B cell (primary cell): ENCODE data around the gene FANCC. TPM values are rescaled to one million over a fixed set of nuclear protein-coding genes. Genes with fewer than 3 reads are reported as not detected.

Experiments used
- ATAC-seq: fragments of 200-7000 bp; cut with Tn5 transposase; one replicate; pipeline ENCODE4 v1.10.0; 2021; ENCODE audit warnings: low read depth, mild to moderate bottlenecking, moderate number of reproducible peaks, moderate library complexity
- CTCF ChIA-PET: fragments of 350-600 bp; sonication (Branson Sonifier 250); formaldehyde crosslinking; loops from one replicate; lab custom pipeline; 2021; ENCODE audit warnings: antibody characterized with exemption, inconsistent platforms; lab: Charles Lee
- POLR2A ChIA-PET: fragments of 350-600 bp; sonication (Branson Sonifier 250); formaldehyde crosslinking; loops from one replicate; lab custom pipeline; 2021; ENCODE audit warnings: antibody characterized with exemption; lab: Charles Lee
- DNase-seq: peaks from one replicate; pipeline ENCODE4 v3.0.0; 2013
- H2AFZ ChIP-seq: 2 replicates; pipeline ENCODE4 v1.6.1; 2012; ENCODE audit warnings: mild to moderate bottlenecking, low read depth, low read length; ENCODE audit not compliant: insufficient read depth, poor library complexity, severe bottlenecking
- H3K27ac ChIP-seq, 2 donors: 1 replicate in 1 of 2; 2 replicates in 1 of 2; pipeline ENCODE4 v1.5.1; 2012 to 2013; ENCODE audit warnings: low read length in 2 of 2, mild to moderate bottlenecking in 2 of 2, moderate library complexity in 1 of 2
- H3K27me3 ChIP-seq, 4 experiments: fragments of 200-600 bp in 1 of 4; sonication (generic) in 1 of 4; replicated peaks in 1 of 4; 1 replicate in 2 of 4; 2 replicates in 2 of 4; pipeline versions ENCODE4 v1.6.1 to v1.7.0; 2013 to 2016; ENCODE audit warnings: low read length in 3 of 4, mild to moderate bottlenecking in 2 of 4, mixed read lengths in 1 of 4, moderate library complexity in 1 of 4; ENCODE audit not compliant: insufficient read depth in 4 of 4, control insufficient read depth in 3 of 4; ENCODE audit errors: control extremely low read depth in 1 of 4
- H3K36me3 ChIP-seq, 2 experiments: replicated peaks in 1 of 2; 1 replicate in 1 of 2; 2 replicates in 1 of 2; pipeline versions ENCODE4 v1.6.1 to v1.7.1; 2013; ENCODE audit warnings: low read length in 1 of 2; ENCODE audit not compliant: insufficient read depth in 2 of 2, control insufficient read depth in 1 of 2; ENCODE audit errors: control extremely low read depth in 1 of 2, extremely low read depth in 1 of 2
- H3K4me1 ChIP-seq, 2 donors: fragments of 200-600 bp in 1 of 2; sonication (generic) in 1 of 2; 1 replicate in 1 of 2; 2 replicates in 1 of 2; pipeline versions ENCODE4 v1.5.1 to v1.6.1; 2013 to 2017; ENCODE audit warnings: low read length in 2 of 2; ENCODE audit not compliant: control insufficient read depth in 2 of 2, insufficient read depth in 2 of 2
- H3K4me2 ChIP-seq: replicated peaks from 2 replicates; pipeline ENCODE3; 2012; ENCODE audit warnings: mild to moderate bottlenecking, low read depth, low read length; ENCODE audit not compliant: poor library complexity, severe bottlenecking
- H3K4me3 ChIP-seq, 5 experiments: fragments of 200-600 bp in 1 of 5; sonication (generic) in 1 of 5; 1 replicate in 3 of 5; 2 replicates in 2 of 5; pipeline versions ENCODE4 v1.5.1 to v1.7.0; 2011 to 2016; ENCODE audit warnings: low read length in 4 of 5, mild to moderate bottlenecking in 4 of 5, low read depth in 2 of 5, control low read depth in 1 of 5, moderate library complexity in 1 of 5; ENCODE audit not compliant: insufficient read depth in 1 of 5; ENCODE audit errors: control extremely low read depth in 1 of 5, extremely low read depth in 1 of 5
- H3K79me2 ChIP-seq: fragments of 200-600 bp; sonication (generic); one replicate; pipeline ENCODE4 v1.6.0; 2016; ENCODE audit warnings: low read length; ENCODE audit not compliant: control insufficient read depth, insufficient read depth
- H3K9ac ChIP-seq: fragments of 200-600 bp; sonication (generic); 2 replicates; pipeline ENCODE4 v1.6.1; 2017; ENCODE audit warnings: mild to moderate bottlenecking, low read length, moderate library complexity
- H3K9me3 ChIP-seq, 3 donors: one replicate each; pipeline versions ENCODE4 v1.6.1 to v1.7.1; 2013; ENCODE audit warnings: low read length in 2 of 3; ENCODE audit not compliant: control insufficient read depth in 2 of 3, insufficient read depth in 1 of 3; ENCODE audit errors: control extremely low read depth in 1 of 3
- H4K20me1 ChIP-seq: 2 replicates; pipeline ENCODE4 v1.6.0; 2012; ENCODE audit warnings: mild to moderate bottlenecking, low read length; ENCODE audit not compliant: insufficient read depth, control insufficient read depth, poor library complexity, severe bottlenecking
- H3K27ac Mint-ChIP-seq: one replicate; pipeline ENCODE4 v1.8.0; 2021; ENCODE audit warnings: mixed read lengths
- H3K27me3 Mint-ChIP-seq: one replicate; pipeline ENCODE4 v1.8.0; 2021; ENCODE audit warnings: mixed read lengths
- H3K4me1 Mint-ChIP-seq: one replicate; pipeline ENCODE4 v1.8.0; 2021; ENCODE audit warnings: mixed read lengths
- H3K4me3 Mint-ChIP-seq: one replicate; pipeline ENCODE4 v1.8.0; 2021; ENCODE audit warnings: mixed read lengths
- H3K9me3 Mint-ChIP-seq: one replicate; pipeline ENCODE4 v1.8.0; 2022; ENCODE audit warnings: mixed read lengths; ENCODE audit not compliant: insufficient read depth
- CTCF ChIP-seq: fragments of 200-600 bp; IDR thresholded peaks from one replicate; pipeline ENCODE4 v1.8.0; 2022; ENCODE audit warnings: antibody characterized with exemption, mild to moderate bottlenecking
- EZH2 ChIP-seq: IDR thresholded peaks from 2 replicates; pipeline ENCODE4 v1.6.1; 2012; ENCODE audit warnings: borderline replicate concordance, low read depth, mild to moderate bottlenecking, moderate library complexity, low read length; ENCODE audit not compliant: insufficient read depth, poor library complexity, severe bottlenecking
- WGBS: methylation state at CpG from one replicate; pipeline ENCODE4 v1.1.5; 2013; ENCODE audit warnings: missing lambda C conversion rate; ENCODE audit not compliant: insufficient coverage; 5-methylcytosine and 5-hydroxymethylcytosine counted together
- intact Hi-C: fragments of 100-400 bp; cut with micrococcal nuclease; formaldehyde crosslinking; loops from one replicate; pipeline ENCODE4 v1.10.0; 2022
- polyA plus RNA-seq: library from polyadenylated mRNA; depleted of rRNA; stranded (reverse); fragments of >200 nt; gene quantifications from 2 replicates; pipeline ENCODE4 v1.2.3, GENCODE V29; 2012
- total RNA-seq, 2 donors: library from RNA; stranded (reverse); fragments of 120-200 nt in 1 of 2; gene quantifications; 1 replicate in 1 of 2; 2 replicates in 1 of 2; pipeline versions ENCODE4 v1.2.3 to v1.2.4, GENCODE V29; 2013 to 2022

The FANCC gene
- total and polyA plus RNA-seq, 2 donors (not counting 1 experiment from before 2014, with no cell fraction given): 1.8 to 11.1 TPM

GRCh38 chr9:95055851-95056551, 261.5 kb downstream of the FANCC start:
- 95% methylated on average over 12 of the region's 15 CpGs for WGBS
- H3K9ac ChIP-seq: no peak overlapping the region
- ATAC-seq (no peak), DNase-seq (no peak)
- no peaks in the 10 kb centered on the region for H3K36me3 ChIP-seq
- H3K4me3 ChIP-seq: no peak overlapping the region
- no peaks in the 10 kb centered on the region for H4K20me1 ChIP-seq
- Mint-ChIP-seq H3K4me3 (no peak overlapping the region), H3K27me3 (no peaks in the 10 kb centered on the region), H3K9me3 (no peaks in the 10 kb centered on the region), H3K4me1 (no peaks in the 10 kb centered on the region), H3K27ac (no peak overlapping the region)
- H3K79me2 ChIP-seq: no peaks in the 10 kb centered on the region
- TF ChIP-seq CTCF: no peak
- TF ChIP-seq EZH2: no peak
- H2AFZ ChIP-seq: no peak overlapping the region
- H3K27me3 ChIP-seq: no peaks in the 10 kb centered on the region
- H3K9me3 ChIP-seq: no peaks in the 10 kb centered on the region
- ChIA-PET POLR2A (no interaction called here), CTCF (interaction anchor here (1.0 kb wide), 1 partner anchor 224 kb away, joined by 3 read pairs; no protein-coding TSS in a partner anchor)
- no peak overlapping the region for H3K27ac ChIP-seq
- no peaks in the 10 kb centered on the region for H3K4me1 ChIP-seq
- intact Hi-C loops: no loop called here
- H3K4me2 ChIP-seq: no peak overlapping the region

- no peaks in the 10 kb centered on the region for H3K79me2 ChIP-seq
- ChIA-PET POLR2A (no interaction called here), CTCF (no interaction called here)
- Mint-ChIP-seq H3K4me1 (no peaks in the 10 kb centered on the region), H3K27ac (no peak overlapping the region), H3K4me3 (no peak overlapping the region), H3K9me3 (no peaks in the 10 kb centered on the region), H3K27me3 (peaks cover 3% of the 10 kb centered on the region)
- ATAC-seq (no peak), DNase-seq (no peak)
- no peak overlapping the region for H3K4me2 ChIP-seq
- intact Hi-C loops: no loop called here
- no peak overlapping the region for H3K27ac ChIP-seq
- H4K20me1 ChIP-seq: no peaks in the 10 kb centered on the region
- no peaks in the 10 kb centered on the region for H3K4me1 ChIP-seq
- no peak overlapping the region for H3K9ac ChIP-seq
- peaks cover 0 to 2% (median 0%) of the 10 kb centered on the region in 4 experiments for H3K27me3 ChIP-seq
- TF ChIP-seq CTCF (no peak), EZH2 (no peak)
- H3K36me3 ChIP-seq: no peaks in the 10 kb centered on the region
- no peak overlapping the region for H2AFZ ChIP-seq
- H3K4me3 ChIP-seq: no peak overlapping the region
- no peaks in the 10 kb centered on the region for H3K9me3 ChIP-seq
- 61% methylated on average over 6 of the region's 6 CpGs for WGBS
These were observed 262.1 kb downstream of the FANCC start for GRCh38 chr9:95055334-95055850.
